Omental fat pad (tissue), 4 donors: Measurements from ENCODE around the gene EIF2B2. TPM values are rescaled to one million over a fixed set of nuclear protein-coding genes. Genes with fewer than 3 reads are reported as not detected.

Experiments
- ATAC-seq: fragments of 150-250 bp; one replicate; pipeline ENCODE4 v1.9.1; 2016; ENCODE audit warnings: mild to moderate bottlenecking, moderate library complexity; ENCODE audit not compliant: low FRiP score
- DNase-seq: peaks from one replicate; pipeline ENCODE4 v3.0.0-alpha.2; 2019; ENCODE audit warnings: low spot score
- total RNA-seq, 4 donors: library from RNA; depleted of rRNA; stranded (reverse); fragments of >200 nt; gene quantifications; one replicate each; pipeline ENCODE4 v1.1.0, GENCODE V29; 2016
- TF ChIP-seq, protein P1 (sequence below), 3 donors: fragments of 450-650 bp; IDR thresholded peaks; one replicate each; pipeline ENCODE4 v1.5.1; 2016 to 2017; ENCODE audit warnings: antibody characterized with exemption in 3 of 3, mild to moderate bottlenecking in 3 of 3, moderate library complexity in 2 of 3

Gene EIF2B2
- total RNA-seq, 4 donors from 2014 or later = 23.6 to 42.0 (median 35.2) TPM

DNA sequence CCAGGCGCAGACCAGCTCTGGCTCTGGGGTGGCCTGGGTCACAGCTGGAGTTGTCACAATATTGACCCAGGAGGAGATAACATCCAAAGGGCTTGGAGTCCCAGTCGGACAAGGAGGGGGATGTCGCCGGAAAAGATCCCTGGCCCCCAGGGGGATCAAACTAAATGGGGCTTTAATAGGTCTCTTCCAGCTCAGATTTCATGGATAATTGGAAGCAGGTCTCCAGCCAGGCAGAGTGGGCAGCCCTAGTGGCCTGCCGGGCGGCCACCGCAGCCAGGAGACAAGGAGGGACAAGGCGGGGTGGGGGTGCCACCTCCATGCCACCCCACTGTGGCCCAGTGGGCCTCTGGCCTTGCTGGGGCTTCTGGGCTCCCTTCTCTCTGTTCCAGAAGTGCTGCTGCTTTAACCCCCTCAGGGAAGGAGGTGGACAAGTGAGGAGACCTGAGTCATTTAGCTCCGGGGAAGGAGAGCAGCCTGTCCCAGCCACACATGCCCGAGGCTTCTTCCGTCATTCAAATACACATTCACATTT, 24.2 kb upstream of the EIF2B2 start:
- ATAC-seq (no peak), DNase-seq (no peak)
- TF ChIP-seq, protein P1, sequence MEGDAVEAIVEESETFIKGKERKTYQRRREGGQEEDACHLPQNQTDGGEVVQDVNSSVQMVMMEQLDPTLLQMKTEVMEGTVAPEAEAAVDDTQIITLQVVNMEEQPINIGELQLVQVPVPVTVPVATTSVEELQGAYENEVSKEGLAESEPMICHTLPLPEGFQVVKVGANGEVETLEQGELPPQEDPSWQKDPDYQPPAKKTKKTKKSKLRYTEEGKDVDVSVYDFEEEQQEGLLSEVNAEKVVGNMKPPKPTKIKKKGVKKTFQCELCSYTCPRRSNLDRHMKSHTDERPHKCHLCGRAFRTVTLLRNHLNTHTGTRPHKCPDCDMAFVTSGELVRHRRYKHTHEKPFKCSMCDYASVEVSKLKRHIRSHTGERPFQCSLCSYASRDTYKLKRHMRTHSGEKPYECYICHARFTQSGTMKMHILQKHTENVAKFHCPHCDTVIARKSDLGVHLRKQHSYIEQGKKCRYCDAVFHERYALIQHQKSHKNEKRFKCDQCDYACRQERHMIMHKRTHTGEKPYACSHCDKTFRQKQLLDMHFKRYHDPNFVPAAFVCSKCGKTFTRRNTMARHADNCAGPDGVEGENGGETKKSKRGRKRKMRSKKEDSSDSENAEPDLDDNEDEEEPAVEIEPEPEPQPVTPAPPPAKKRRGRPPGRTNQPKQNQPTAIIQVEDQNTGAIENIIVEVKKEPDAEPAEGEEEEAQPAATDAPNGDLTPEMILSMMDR (IDR thresholded peaks at IDR 0.05) = no peak

DNA sequence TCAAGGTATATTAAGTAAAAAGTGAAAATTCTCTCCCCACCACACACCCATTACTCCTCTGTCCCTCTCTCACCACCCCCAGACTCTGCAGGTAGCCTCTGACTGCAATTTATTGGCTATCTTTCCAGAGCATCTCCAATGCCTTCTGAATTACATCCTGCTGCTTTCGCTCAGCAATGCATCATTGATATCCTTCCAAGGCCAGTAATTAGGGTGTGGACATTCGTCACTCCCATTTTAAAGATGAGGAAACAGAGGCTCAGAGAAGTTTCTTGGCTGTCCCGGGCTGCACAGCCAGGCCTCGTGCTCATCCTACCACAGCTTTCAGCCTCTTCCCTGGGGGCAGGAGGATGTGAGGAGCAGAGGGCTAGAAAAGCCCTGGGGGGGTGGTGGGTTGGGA, 23.7 kb upstream of the EIF2B2 start:
- DNase-seq (no peak), ATAC-seq (no peak)
- TF ChIP-seq, protein P1 (IDR thresholded peaks at IDR 0.05) = no peak

DNA sequence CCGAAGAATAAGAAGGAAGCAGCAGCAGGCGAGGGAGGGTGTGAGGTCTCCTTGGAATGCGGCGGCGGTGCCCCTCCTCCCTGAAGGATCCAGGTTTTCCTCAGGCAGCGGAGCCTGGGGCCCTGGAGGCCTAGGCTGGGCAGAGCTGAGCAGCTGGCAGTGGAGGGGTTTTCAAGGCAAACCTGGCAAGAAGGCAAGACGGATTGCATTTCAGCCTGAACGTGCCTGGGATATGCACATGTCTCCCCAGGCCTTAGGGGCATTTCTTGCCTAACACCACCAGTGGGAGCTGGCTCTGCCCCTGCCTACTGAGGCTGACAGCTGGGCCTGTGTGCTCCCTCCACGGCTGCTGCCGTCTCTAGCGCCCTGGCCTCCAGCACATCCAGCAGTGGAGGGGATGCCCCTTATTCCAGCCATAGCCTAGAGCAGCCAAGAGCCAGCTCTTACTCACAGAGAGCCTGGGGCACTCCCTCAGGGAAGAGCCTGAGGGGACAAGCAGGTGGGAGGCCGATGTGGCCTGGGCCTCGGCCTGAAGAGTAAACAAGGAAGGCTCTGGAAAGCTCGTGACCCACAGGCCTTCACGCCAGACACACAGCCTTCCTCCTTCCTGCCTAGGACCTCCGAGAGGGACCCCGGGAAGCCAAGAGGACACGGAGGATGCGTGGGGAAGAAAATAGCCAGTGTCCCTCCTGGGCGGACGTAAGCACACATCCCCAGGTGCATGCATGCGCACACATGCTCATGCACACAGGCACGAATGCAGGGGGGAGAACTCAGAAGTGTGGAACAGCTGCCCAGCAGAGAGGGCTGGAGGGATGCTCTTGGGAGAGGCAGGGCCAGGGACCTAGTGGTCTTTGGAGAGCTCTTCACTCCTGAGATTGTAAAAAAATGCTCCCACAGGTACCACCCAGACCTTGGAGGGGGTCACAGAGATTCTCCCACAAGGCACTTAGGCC, 23.0 kb upstream of the EIF2B2 start:
- DNase-seq (no peak), ATAC-seq (peak; percentile 70)

DNA sequence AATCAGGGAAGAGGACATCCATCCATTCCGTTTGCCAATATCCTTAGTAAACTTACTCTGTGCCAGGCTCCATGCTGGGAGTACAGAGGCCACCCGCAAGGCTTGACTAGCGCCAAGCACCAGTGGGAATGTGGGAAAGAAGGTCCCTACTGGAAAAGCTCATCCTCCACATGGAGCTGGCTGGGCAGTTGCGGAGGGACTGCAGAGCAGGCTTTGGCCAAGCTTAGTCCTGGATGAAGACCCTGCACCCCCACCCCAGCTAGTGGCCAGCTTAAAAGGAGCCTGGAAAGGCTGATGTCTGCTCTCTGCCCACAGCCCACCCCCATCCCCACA, 22.4 kb upstream of the EIF2B2 start:
- DNase-seq (no peak), ATAC-seq (no peak)
- TF ChIP-seq, protein P1 (IDR thresholded peaks at IDR 0.05) = no peak

More for the DNA sequence above, 23.0 kb upstream of the EIF2B2 start:
- TF ChIP-seq, protein P1 (IDR thresholded peaks at IDR 0.05) = no peak

DNA sequence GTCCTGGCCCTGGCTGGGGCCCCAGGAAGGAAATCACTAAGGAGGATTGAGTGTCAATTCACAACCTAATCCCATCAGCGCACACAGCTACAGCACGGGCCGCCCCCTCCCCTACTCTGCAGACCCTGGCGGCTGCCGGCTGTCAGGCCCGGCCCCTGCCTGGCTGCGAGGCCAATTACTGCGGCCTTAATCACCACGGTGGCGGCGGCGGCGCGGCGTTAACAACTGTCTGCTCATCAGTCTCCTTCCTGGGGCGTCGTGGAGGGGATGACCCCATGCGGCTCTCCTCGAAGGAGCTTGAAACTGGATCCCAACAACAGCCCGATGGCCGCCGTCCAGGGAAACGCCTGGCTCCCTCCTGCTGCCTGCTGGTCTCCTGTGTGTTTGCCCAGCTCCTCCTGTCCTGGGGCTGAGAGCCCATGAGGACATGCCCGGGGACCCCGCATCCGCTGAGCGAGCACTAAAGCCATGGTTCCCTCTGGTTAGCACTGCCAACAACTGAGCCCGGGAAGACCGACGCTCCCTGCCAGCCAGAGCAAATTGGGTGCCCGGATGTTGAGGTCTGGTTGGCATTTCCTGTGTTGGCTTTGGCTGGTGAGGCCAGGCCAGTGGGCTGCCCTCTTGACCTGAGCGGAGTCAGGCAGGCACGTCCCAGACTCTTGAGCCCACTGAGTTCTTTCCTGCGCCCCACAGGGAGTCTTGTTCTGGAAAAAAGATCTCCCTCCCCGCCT, 21.8 kb upstream of the EIF2B2 start:
- TF ChIP-seq, protein P1 (IDR thresholded peaks at IDR 0.05) = no peak
- DNase-seq (no peak), ATAC-seq (no peak)

DNA sequence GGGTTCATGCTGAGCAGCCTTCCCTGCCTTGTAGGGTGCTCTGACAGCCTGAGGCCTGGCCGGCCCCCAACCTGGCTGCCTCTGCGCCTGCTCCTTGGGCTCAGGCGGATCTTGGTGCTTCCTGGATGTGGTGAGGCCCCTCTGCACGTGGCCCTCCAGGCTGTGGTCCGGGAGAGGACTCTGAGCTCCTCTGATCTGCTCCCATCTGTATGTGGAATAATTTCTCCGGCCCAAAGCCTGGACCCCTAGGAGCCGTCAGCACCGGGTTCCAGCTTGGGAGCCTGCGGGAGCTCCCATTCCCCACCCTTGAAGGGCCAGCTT, 21.3 kb upstream of the EIF2B2 start:
- no peak for DNase-seq
- no peak for ATAC-seq
- TF ChIP-seq, protein P1 (IDR thresholded peaks at IDR 0.05) = no peak
